SU-DHL-6 (cell line): Measurements from ENCODE around the gene TJP1.

Experiments
- H2AFZ ChIP-seq: fragments of 200-600 bp; sonication (generic); 2 replicates; pipeline ENCODE4 v1.6.1; 2014; ENCODE audit warnings: low read depth, mild to moderate bottlenecking, moderate library complexity, mixed read lengths, antibody characterized with exemption, low read length; ENCODE audit not compliant: severe bottlenecking
- H3F3A ChIP-seq: fragments of 200-600 bp; shearing (Covaris generic); 2 replicates; pipeline ENCODE4 v1.6.0; 2016; ENCODE audit warnings: antibody characterized with exemption, mild to moderate bottlenecking; ENCODE audit not compliant: insufficient read depth
- H3K27ac ChIP-seq: fragments of 200-600 bp; sonication (generic); 2 replicates; pipeline ENCODE4 v1.5.1; 2016; ENCODE audit warnings: low read depth, mild to moderate bottlenecking, low read length, moderate library complexity, mixed read lengths
- H3K27me3 ChIP-seq: fragments of 200-600 bp; sonication (generic), shearing (Covaris generic); 2 replicates; pipeline ENCODE4 v1.6.0; 2014; ENCODE audit warnings: mild to moderate bottlenecking, low read length
- H3K36me3 ChIP-seq: fragments of 200-600 bp; sonication (generic); 2 replicates; pipeline ENCODE4 v1.6.1; 2014; ENCODE audit warnings: mild to moderate bottlenecking, low read length, mixed read lengths
- H3K4me2 ChIP-seq: fragments of 300-600, 200-600 bp; shearing (Covaris generic), sonication (generic); 2 replicates; pipeline ENCODE4 v1.6.0; 2014; ENCODE audit warnings: low read length, low read depth, mild to moderate bottlenecking; ENCODE audit not compliant: poor library complexity, severe bottlenecking
- H3K4me3 ChIP-seq: fragments of 200-600 bp; sonication (generic); 2 replicates; pipeline ENCODE4 v1.5.1; 2014; ENCODE audit warnings: antibody characterized with exemption, low read length, mild to moderate bottlenecking, mixed read lengths; ENCODE audit not compliant: insufficient read depth, poor library complexity, severe bottlenecking
- H3K79me2 ChIP-seq: fragments of 200-600 bp; sonication (generic); 2 replicates; pipeline ENCODE4 v1.6.1; 2014; ENCODE audit warnings: mild to moderate bottlenecking, low read length, moderate library complexity; ENCODE audit not compliant: insufficient read depth
- H3K9ac ChIP-seq: fragments of 200-600 bp; sonication (generic); 2 replicates; pipeline ENCODE4 v1.7.0; 2014; ENCODE audit warnings: mild to moderate bottlenecking, low read length
- H3K9me2 ChIP-seq: fragments of 200-600 bp; sonication (generic); replicated peaks from 2 replicates; pipeline ENCODE4 v1.6.1; 2014; ENCODE audit warnings: low read length; ENCODE audit not compliant: insufficient read depth
- H3K9me3 ChIP-seq: fragments of 200-600 bp; sonication (generic); 2 replicates; pipeline ENCODE4 v1.6.1; 2014; ENCODE audit warnings: low read length, mixed read lengths; ENCODE audit not compliant: insufficient read depth
- H4K20me1 ChIP-seq: fragments of 200-600 bp; sonication (generic); 2 replicates; pipeline ENCODE4 v1.6.1; 2014; ENCODE audit warnings: low read depth, mild to moderate bottlenecking, antibody characterized with exemption, low read length, moderate library complexity, mixed read lengths
- CTCF ChIP-seq: fragments of 200-600 bp; sonication (generic); IDR thresholded peaks from one replicate; pipeline ENCODE4 v1.5.1; 2017; ENCODE audit warnings: antibody characterized with exemption, mild to moderate bottlenecking, low read length, moderate library complexity; ENCODE audit not compliant: insufficient read depth, poor library complexity, severe bottlenecking
- EZH2phosphoT487 ChIP-seq: fragments of 200-600 bp; sonication (generic), shearing (Covaris generic); conservative IDR thresholded peaks from 2 replicates; pipeline ENCODE4 v1.6.1; 2018; ENCODE audit warnings: mild to moderate bottlenecking, antibody characterized with exemption, low read length, moderate library complexity, mixed read lengths

The TJP1 gene

GRCh38 chr15:29815000-29815710, 7.1 kb downstream of the TJP1 start:
- Histone ChIP-seq H3K27ac (no peak overlapping the region), H3K9ac (no peak overlapping the region), H2AFZ (no peak overlapping the region), H3K9me3 (no peaks in the 10 kb centered on the region), H3K36me3 (no peaks in the 10 kb centered on the region), H3K4me2 (no peak overlapping the region), H3K79me2 (no peaks in the 10 kb centered on the region), H3K4me3 (no peak overlapping the region), H3K27me3 (no peaks in the 10 kb centered on the region), H3F3A (no peaks in the 10 kb centered on the region), H4K20me1 (no peaks in the 10 kb centered on the region), H3K9me2 (no peaks in the 10 kb centered on the region)
- TF ChIP-seq CTCF: no peak
- no peak for TF ChIP-seq EZH2phosphoT487

GRCh38 chr15:29813009-29813408, 9.3 kb downstream of the TJP1 start:
- Histone ChIP-seq H3K9ac (no peak overlapping the region), H3K36me3 (no peaks in the 10 kb centered on the region), H3F3A (no peaks in the 10 kb centered on the region), H3K9me2 (no peaks in the 10 kb centered on the region), H4K20me1 (no peaks in the 10 kb centered on the region), H3K27me3 (no peaks in the 10 kb centered on the region), H3K27ac (no peak overlapping the region), H3K9me3 (no peaks in the 10 kb centered on the region), H2AFZ (no peak overlapping the region), H3K4me3 (no peak overlapping the region), H3K79me2 (no peaks in the 10 kb centered on the region), H3K4me2 (no peak overlapping the region)
- no peak for TF ChIP-seq CTCF

- Histone ChIP-seq H3K9me3 (no peaks in the 10 kb centered on the region), H3F3A (no peaks in the 10 kb centered on the region), H3K9me2 (no peaks in the 10 kb centered on the region), H3K27me3 (no peaks in the 10 kb centered on the region), H3K79me2 (no peaks in the 10 kb centered on the region), H4K20me1 (no peaks in the 10 kb centered on the region), H3K4me2 (no peak overlapping the region), H3K4me3 (no peak overlapping the region), H3K36me3 (no peaks in the 10 kb centered on the region), H2AFZ (no peak overlapping the region), H3K9ac (no peak overlapping the region), H3K27ac (no peak overlapping the region)
- TF ChIP-seq EZH2phosphoT487 (no peak), CTCF (no peak)
Observed at GRCh38 chr15:29812384-29812694, 9.9 kb downstream of the TJP1 start.
